Neural progenitor cell (in vitro differentiated cells): Measurements from ENCODE around the gene LAMP1. TPM values are rescaled to one million over a fixed set of nuclear protein-coding genes. Genes with fewer than 3 reads are reported as not detected.

Source experiments
- DNase-seq: peaks from one replicate; pipeline ENCODE4 v3.0.0-alpha.2; 2016; ENCODE audit warnings: low spot score
- H2AFZ ChIP-seq: fragments of 200-600 bp; sonication (generic); replicated peaks from 2 replicates; pipeline ENCODE4 v1.6.1; 2016; ENCODE audit warnings: antibody characterized with exemption
- H3F3A ChIP-seq: fragments of 200-600 bp; sonication (generic); 2 replicates; pipeline ENCODE4 v1.6.1; 2016; ENCODE audit warnings: antibody characterized with exemption, low read depth
- H3K27ac ChIP-seq: fragments of 200-600 bp; sonication (generic); 2 replicates; pipeline ENCODE4 v1.5.1; 2016; ENCODE audit warnings: mild to moderate bottlenecking
- H3K27me3 ChIP-seq: fragments of 200-600 bp; sonication (generic); 2 replicates; pipeline ENCODE4 v1.6.1; 2016; ENCODE audit warnings: mild to moderate bottlenecking, moderate library complexity
- H3K36me3 ChIP-seq: fragments of 200-600 bp; sonication (generic); 2 replicates; pipeline ENCODE4 v1.5.1; 2016
- H3K4me1 ChIP-seq: fragments of 200-600 bp; sonication (generic); 2 replicates; pipeline ENCODE4 v1.6.1; 2016; ENCODE audit warnings: mixed run types
- H3K4me2 ChIP-seq: fragments of 200-600 bp; sonication (generic); 2 replicates; pipeline ENCODE4 v1.6.1; 2016
- H3K4me3 ChIP-seq: fragments of 200-600 bp; sonication (generic); 2 replicates; pipeline ENCODE4 v1.5.1; 2016
- H3K79me2 ChIP-seq: fragments of 200-600 bp; sonication (generic); 2 replicates; pipeline ENCODE4 v1.6.1; 2016; ENCODE audit warnings: low read depth
- H3K9ac ChIP-seq: fragments of 200-600 bp; sonication (generic); 2 replicates; pipeline ENCODE4 v1.6.1; 2016
- H3K9me3 ChIP-seq: fragments of 200-600 bp; sonication (generic); 2 replicates; pipeline ENCODE4 v1.5.1; 2016; ENCODE audit warnings: low read depth
- H4K20me1 ChIP-seq: fragments of 200-600 bp; sonication (generic); 2 replicates; pipeline ENCODE4 v1.6.1; 2016; ENCODE audit warnings: low read depth
- H3K27ac Mint-ChIP-seq: 3 replicates; pipeline ENCODE4 v1.8.0; 2021; ENCODE audit warnings: mixed read lengths
- H3K27me3 Mint-ChIP-seq: 2 replicates; pipeline ENCODE4 v1.8.0; 2022; ENCODE audit warnings: low read depth, mild to moderate bottlenecking, inconsistent platforms, moderate library complexity, mixed read lengths; ENCODE audit not compliant: insufficient read depth
- H3K36me3 Mint-ChIP-seq: 3 replicates; pipeline ENCODE4 v1.8.0; 2021; ENCODE audit warnings: mixed read lengths
- H3K4me1 Mint-ChIP-seq: 3 replicates; pipeline ENCODE4 v1.8.0; 2021; ENCODE audit warnings: mixed read lengths
- H3K4me3 Mint-ChIP-seq: 3 replicates; pipeline ENCODE4 v1.8.0; 2021; ENCODE audit warnings: mild to moderate bottlenecking, moderate library complexity, mixed read lengths
- H3K9me3 Mint-ChIP-seq: 3 replicates; pipeline ENCODE4 v1.8.0; 2020; ENCODE audit warnings: mixed read lengths
- CTCF ChIP-seq: fragments of 200-600 bp; sonication (generic); IDR thresholded peaks from 2 replicates; pipeline ENCODE4 v1.5.1; 2017; ENCODE audit warnings: antibody characterized with exemption, mild to moderate bottlenecking
- EZH2 ChIP-seq: fragments of 200-600 bp; sonication (generic); IDR thresholded peaks from 2 replicates; pipeline ENCODE4 v1.6.1; 2017; ENCODE audit warnings: antibody characterized with exemption, mild to moderate bottlenecking, moderate library complexity
- EZH2phosphoT487 ChIP-seq: fragments of 200-600 bp; sonication (generic); IDR thresholded peaks from 2 replicates; pipeline ENCODE4 v1.6.1; 2017; ENCODE audit warnings: antibody characterized with exemption
- total RNA-seq: library from RNA; depleted of rRNA; stranded (reverse); fragments of >200 nt; gene quantifications from 2 replicates; pipeline ENCODE4 v1.2.3, GENCODE V29; 2015; ENCODE audit warnings: low replicate concordance

Gene LAMP1
- total RNA-seq, 1 donor from 2014 or later = 49.7 TPM

GRCh38 chr13:113280126-113280525 is 16.9 kb upstream of the LAMP1 start:
- Histone ChIP-seq H3K4me3 (no peak overlapping the region), H3K9ac (no peak overlapping the region), H3K4me1 (no peaks in the 10 kb centered on the region), H3F3A (no peaks in the 10 kb centered on the region), H2AFZ (no peak overlapping the region), H3K79me2 (no peaks in the 10 kb centered on the region), H3K27ac (no peak overlapping the region), H4K20me1 (no peaks in the 10 kb centered on the region), H3K4me2 (no peak overlapping the region), H3K27me3 (no peaks in the 10 kb centered on the region), H3K9me3 (no peaks in the 10 kb centered on the region), H3K36me3 (no peaks in the 10 kb centered on the region)
- H3K36me3 Mint-ChIP-seq = no peaks in the 10 kb centered on the region
- no peak overlapping the region for H3K4me3 Mint-ChIP-seq
- DNase-seq = no peak
- TF ChIP-seq EZH2phosphoT487 (no peak), CTCF (no peak), EZH2 (no peak)
- H3K4me1 Mint-ChIP-seq = peaks cover 8% of the 10 kb centered on the region
- no peak overlapping the region for H3K27ac Mint-ChIP-seq
- H3K27me3 Mint-ChIP-seq = peaks cover 6% of the 10 kb centered on the region
- peaks cover 8% of the 10 kb centered on the region for H3K9me3 Mint-ChIP-seq

- no peaks in the 10 kb centered on the region for H3K36me3 ChIP-seq
- no peak overlapping the region for H3K4me2 ChIP-seq
- H3K79me2 ChIP-seq = no peaks in the 10 kb centered on the region
- H4K20me1 ChIP-seq = no peaks in the 10 kb centered on the region
- no peak for DNase-seq
- Mint-ChIP-seq H3K4me3 (no peak overlapping the region), H3K36me3 (no peaks in the 10 kb centered on the region), H3K4me1 (no peaks in the 10 kb centered on the region), H3K27ac (no peak overlapping the region), H3K27me3 (peaks cover 13% of the 10 kb centered on the region), H3K9me3 (peaks cover 4% of the 10 kb centered on the region)
- H3K9ac ChIP-seq = no peak overlapping the region
- no peak overlapping the region for H2AFZ ChIP-seq
- no peak overlapping the region for H3K27ac ChIP-seq
- H3K27me3 ChIP-seq = peaks cover 14% of the 10 kb centered on the region
- no peaks in the 10 kb centered on the region for H3K4me1 ChIP-seq
- H3K4me3 ChIP-seq = no peak overlapping the region
- no peaks in the 10 kb centered on the region for H3K9me3 ChIP-seq
- no peak for TF ChIP-seq EZH2phosphoT487
- TF ChIP-seq EZH2 = no peak
- no peak for TF ChIP-seq CTCF
- H3F3A ChIP-seq = no peaks in the 10 kb centered on the region
These were observed 13.1 kb upstream of the LAMP1 start for GRCh38 chr13:113283904-113284303.

GRCh38 chr13:113288880-113289279 is 8.2 kb upstream of the LAMP1 start:
- TF ChIP-seq EZH2 (no peak), CTCF (no peak), EZH2phosphoT487 (no peak)
- no peak overlapping the region for H3K4me3 ChIP-seq
- DNase-seq = no peak
- no peaks in the 10 kb centered on the region for H3K79me2 ChIP-seq
- H3K27me3 ChIP-seq = peaks cover 57% of the 10 kb centered on the region
- Mint-ChIP-seq H3K4me3 (no peak overlapping the region), H3K4me1 (peaks cover 14% of the 10 kb centered on the region), H3K36me3 (no peaks in the 10 kb centered on the region), H3K27me3 (peaks cover 18% of the 10 kb centered on the region), H3K27ac (no peak overlapping the region), H3K9me3 (peaks cover 3% of the 10 kb centered on the region)
- no peak overlapping the region for H3K4me2 ChIP-seq
- no peaks in the 10 kb centered on the region for H3K9me3 ChIP-seq
- H3K9ac ChIP-seq = no peak overlapping the region
- H3K4me1 ChIP-seq = peaks cover 10% of the 10 kb centered on the region
- H3K27ac ChIP-seq = no peak overlapping the region
- H2AFZ ChIP-seq = no peak overlapping the region
- H3K36me3 ChIP-seq = no peaks in the 10 kb centered on the region
- no peaks in the 10 kb centered on the region for H3F3A ChIP-seq
- no peaks in the 10 kb centered on the region for H4K20me1 ChIP-seq
